ENCODE measurements around the gene OTUD7B. TPM values are rescaled to one million over a fixed set of nuclear protein-coding genes. Genes with fewer than 3 reads are reported as not detected.
"Not testable (repeated sequence)": the region's sequence is repeated elsewhere in the genome, so short reads cannot be mapped to it uniquely, and the experiment has no call there.

OTUD7B gene
- total RNA-seq, result 1.5 TPM

- H3K4me1 ChIP-seq (ENCODE audit: insufficient read depth, low read length), result peaks cover 19% of the 10 kb centered on the region
- H3K4me3 ChIP-seq (ENCODE audit: low read length), result peak within 1 kb of the TSS; percentile 66
- peaks cover 87% of the 10 kb centered on the region for H3K27me3 ChIP-seq (ENCODE audit: insufficient read depth, low read length)
- H3K9me3 ChIP-seq (ENCODE audit: low read depth, low read length), result no peaks in the 10 kb centered on the region
These were observed at the start of gene OTUD7B for GRCh38 chr1:150010393-150011115. Gene OTUD7B (minus strand): TSS chr1:150010726. CDS start chr1:149977510, 33,216 bp downstream.

GRCh38 chr1:150060260-150060659, 49.7 kb upstream of the OTUD7B start:
- peaks cover 4% of the 10 kb centered on the region for H3K4me1 ChIP-seq (ENCODE audit: insufficient read depth, low read length)
- no peaks in the 10 kb centered on the region for H3K27me3 ChIP-seq (ENCODE audit: insufficient read depth, low read length)
- H3K4me3 ChIP-seq (ENCODE audit: low read length), result no peak overlapping the region
- no peaks in the 10 kb centered on the region for H3K9me3 ChIP-seq (ENCODE audit: low read depth, low read length)

- Histone ChIP-seq H3K4me1 (ENCODE audit: insufficient read depth, low read length) (peaks cover 22% of the 10 kb centered on the region), H3K9me3 (ENCODE audit: low read depth, low read length) (no peaks in the 10 kb centered on the region), H3K27me3 (ENCODE audit: insufficient read depth, low read length) (no peaks in the 10 kb centered on the region), H3K4me3 (ENCODE audit: low read length) (no peak overlapping the region)
These were observed 45.9 kb upstream of the OTUD7B start for GRCh38 chr1:150056407-150056806.

GRCh38 chr1:150055507-150055906, 45.0 kb upstream of the OTUD7B start:
- not testable (repeated sequence) for H3K9me3 ChIP-seq (ENCODE audit: low read depth, low read length); H3K4me3 ChIP-seq (ENCODE audit: low read length); H3K27me3 ChIP-seq (ENCODE audit: insufficient read depth, low read length)
- H3K4me1 ChIP-seq (ENCODE audit: insufficient read depth, low read length), result peaks cover 26% of the 10 kb centered on the region

- Histone ChIP-seq H3K4me3 (ENCODE audit: low read length) (no peak overlapping the region), H3K4me1 (ENCODE audit: insufficient read depth, low read length) (peaks cover 26% of the 10 kb centered on the region), H3K9me3 (ENCODE audit: low read depth, low read length) (no peaks in the 10 kb centered on the region), H3K27me3 (ENCODE audit: insufficient read depth, low read length) (no peaks in the 10 kb centered on the region)
These were observed 43.4 kb upstream of the OTUD7B start for GRCh38 chr1:150053926-150054325.

GRCh38 chr1:150051905-150052412, 41.4 kb upstream of the OTUD7B start:
- peaks cover 26% of the 10 kb centered on the region for H3K4me1 ChIP-seq (ENCODE audit: insufficient read depth, low read length)
- H3K4me3 ChIP-seq (ENCODE audit: low read length); H3K9me3 ChIP-seq (ENCODE audit: low read depth, low read length); H3K27me3 ChIP-seq (ENCODE audit: insufficient read depth, low read length): not testable (repeated sequence)

GRCh38 chr1:150051089-150051373, 40.5 kb upstream of the OTUD7B start:
- peaks cover 3% of the 10 kb centered on the region for H3K27me3 ChIP-seq (ENCODE audit: insufficient read depth, low read length)
- no peak overlapping the region for H3K4me3 ChIP-seq (ENCODE audit: low read length)
- no peaks in the 10 kb centered on the region for H3K9me3 ChIP-seq (ENCODE audit: low read depth, low read length)
- peaks cover 26% of the 10 kb centered on the region for H3K4me1 ChIP-seq (ENCODE audit: insufficient read depth, low read length)

- Histone ChIP-seq H3K4me1 (ENCODE audit: insufficient read depth, low read length) (peaks cover 26% of the 10 kb centered on the region), H3K4me3 (ENCODE audit: low read length) (no peak overlapping the region), H3K9me3 (ENCODE audit: low read depth, low read length) (no peaks in the 10 kb centered on the region), H3K27me3 (ENCODE audit: insufficient read depth, low read length) (peaks cover 5% of the 10 kb centered on the region)
These were observed 39.4 kb upstream of the OTUD7B start for GRCh38 chr1:150049926-150050325.

GRCh38 chr1:150034336-150034735, 23.8 kb upstream of the OTUD7B start:
- H3K9me3 ChIP-seq (ENCODE audit: low read depth, low read length), result no peaks in the 10 kb centered on the region
- no peak overlapping the region for H3K4me3 ChIP-seq (ENCODE audit: low read length)
- no peaks in the 10 kb centered on the region for H3K4me1 ChIP-seq (ENCODE audit: insufficient read depth, low read length)
- peaks cover 25% of the 10 kb centered on the region for H3K27me3 ChIP-seq (ENCODE audit: insufficient read depth, low read length)

- Histone ChIP-seq H3K4me1 (ENCODE audit: insufficient read depth, low read length) (no peaks in the 10 kb centered on the region), H3K4me3 (ENCODE audit: low read length) (no peak overlapping the region), H3K27me3 (ENCODE audit: insufficient read depth, low read length) (peaks cover 53% of the 10 kb centered on the region), H3K9me3 (ENCODE audit: low read depth, low read length) (no peaks in the 10 kb centered on the region)
These were observed 17.8 kb upstream of the OTUD7B start for GRCh38 chr1:150028322-150028721.

- no peaks in the 10 kb centered on the region for H3K9me3 ChIP-seq (ENCODE audit: low read depth, low read length)
- no peaks in the 10 kb centered on the region for H3K4me1 ChIP-seq (ENCODE audit: insufficient read depth, low read length)
- H3K27me3 ChIP-seq (ENCODE audit: insufficient read depth, low read length), result peaks cover 66% of the 10 kb centered on the region
- no peak overlapping the region for H3K4me3 ChIP-seq (ENCODE audit: low read length)
These were observed 13.6 kb upstream of the OTUD7B start for GRCh38 chr1:150024156-150024555.

GRCh38 chr1:150022357-150022756, 11.8 kb upstream of the OTUD7B start:
- Histone ChIP-seq H3K9me3 (ENCODE audit: low read depth, low read length) (no peaks in the 10 kb centered on the region), H3K4me3 (ENCODE audit: low read length) (no peak overlapping the region), H3K4me1 (ENCODE audit: insufficient read depth, low read length) (no peaks in the 10 kb centered on the region)

GRCh38 chr1:150021191-150021694, 10.7 kb upstream of the OTUD7B start:
- no peak overlapping the region for H3K4me3 ChIP-seq (ENCODE audit: low read length)
- peaks cover 77% of the 10 kb centered on the region for H3K27me3 ChIP-seq (ENCODE audit: insufficient read depth, low read length)

More at GRCh38 chr1:150022357-150022756, 11.8 kb upstream of the OTUD7B start:
- peaks cover 79% of the 10 kb centered on the region for H3K27me3 ChIP-seq (ENCODE audit: insufficient read depth, low read length)

GRCh38 chr1:150020711-150021110, 10.2 kb upstream of the OTUD7B start:
- no peaks in the 10 kb centered on the region for H3K9me3 ChIP-seq (ENCODE audit: low read depth, low read length)
- H3K4me3 ChIP-seq (ENCODE audit: low read length), result no peak overlapping the region
- H3K4me1 ChIP-seq (ENCODE audit: insufficient read depth, low read length), result no peaks in the 10 kb centered on the region
- H3K27me3 ChIP-seq (ENCODE audit: insufficient read depth, low read length), result peaks cover 78% of the 10 kb centered on the region

More at GRCh38 chr1:150021191-150021694, 10.7 kb upstream of the OTUD7B start:
- H3K4me1 ChIP-seq (ENCODE audit: insufficient read depth, low read length), result no peaks in the 10 kb centered on the region
- H3K9me3 ChIP-seq (ENCODE audit: low read depth, low read length), result no peaks in the 10 kb centered on the region

GRCh38 chr1:150018165-150018564, 7.6 kb upstream of the OTUD7B start:
- Histone ChIP-seq H3K9me3 (ENCODE audit: low read depth, low read length) (no peaks in the 10 kb centered on the region), H3K4me1 (ENCODE audit: insufficient read depth, low read length) (no peaks in the 10 kb centered on the region), H3K27me3 (ENCODE audit: insufficient read depth, low read length) (peaks cover 77% of the 10 kb centered on the region), H3K4me3 (ENCODE audit: low read length) (no peak overlapping the region)

- no peak overlapping the region for H3K4me3 ChIP-seq (ENCODE audit: low read length)
- H3K4me1 ChIP-seq (ENCODE audit: insufficient read depth, low read length), result no peaks in the 10 kb centered on the region
- H3K9me3 ChIP-seq (ENCODE audit: low read depth, low read length), result no peaks in the 10 kb centered on the region
- H3K27me3 ChIP-seq (ENCODE audit: insufficient read depth, low read length), result peaks cover 77% of the 10 kb centered on the region
These were observed 6.8 kb upstream of the OTUD7B start for GRCh38 chr1:150017206-150017750.
